ENCODE measurements around the gene OR52B6. TPM values are rescaled to one million over a fixed set of nuclear protein-coding genes. Genes with fewer than 3 reads are reported as not detected.
"Not testable (repeated sequence)": the region's sequence is repeated elsewhere in the genome, so short reads cannot be mapped to it uniquely, and the experiment has no call there.

OR52B6 gene
- total RNA-seq, 2 donors from 2014 or later, result not detected

DNA sequence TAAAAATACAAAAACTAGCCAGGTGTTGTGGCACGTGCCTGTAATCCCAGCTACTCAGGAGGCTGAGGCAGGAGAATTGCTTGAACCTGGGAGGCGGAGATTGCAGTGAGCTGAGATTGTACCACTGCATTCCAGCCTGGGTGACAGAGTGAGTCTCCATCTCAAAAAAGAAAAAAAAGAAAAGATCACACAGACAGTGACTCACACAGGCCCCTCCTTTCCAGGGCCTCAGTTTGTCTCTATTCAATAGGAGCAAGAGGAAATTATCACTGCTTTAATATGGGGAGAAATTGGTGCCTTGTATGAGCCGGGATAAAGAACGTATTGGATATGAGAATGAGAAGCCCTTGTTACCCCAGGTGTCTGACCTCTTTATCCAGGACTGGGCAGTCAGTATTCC, 22.1 kb downstream of the OR52B6 start:
- H3K4me3 Mint-ChIP-seq; H3K9me3 Mint-ChIP-seq; ATAC-seq (replicated peaks in 1 of 2); H3K36me3 Mint-ChIP-seq (ENCODE audit: insufficient read depth in 2 of 2); H3K4me1 Mint-ChIP-seq (ENCODE audit: low read depth); H3K27me3 Mint-ChIP-seq (ENCODE audit: low read depth); H3K27ac Mint-ChIP-seq; DNase-seq: not testable (repeated sequence)

GRCh38 chr11:5603326-5603725, 22.6 kb downstream of the OR52B6 start:
- DNase-seq, result no peak
- H3K9me3 Mint-ChIP-seq, result no peaks in the 10 kb centered on the region
- H3K4me1 Mint-ChIP-seq (ENCODE audit: low read depth), result no peaks in the 10 kb centered on the region
- no peak overlapping the region for H3K27ac Mint-ChIP-seq
- H3K36me3 Mint-ChIP-seq (ENCODE audit: insufficient read depth in 2 of 2), result no peaks in the 10 kb centered on the region
- ATAC-seq (replicated peaks in 1 of 2), result no peak
- H3K27me3 Mint-ChIP-seq (ENCODE audit: low read depth), result no peaks in the 10 kb centered on the region
- H3K4me3 Mint-ChIP-seq, result no peak overlapping the region

DNA sequence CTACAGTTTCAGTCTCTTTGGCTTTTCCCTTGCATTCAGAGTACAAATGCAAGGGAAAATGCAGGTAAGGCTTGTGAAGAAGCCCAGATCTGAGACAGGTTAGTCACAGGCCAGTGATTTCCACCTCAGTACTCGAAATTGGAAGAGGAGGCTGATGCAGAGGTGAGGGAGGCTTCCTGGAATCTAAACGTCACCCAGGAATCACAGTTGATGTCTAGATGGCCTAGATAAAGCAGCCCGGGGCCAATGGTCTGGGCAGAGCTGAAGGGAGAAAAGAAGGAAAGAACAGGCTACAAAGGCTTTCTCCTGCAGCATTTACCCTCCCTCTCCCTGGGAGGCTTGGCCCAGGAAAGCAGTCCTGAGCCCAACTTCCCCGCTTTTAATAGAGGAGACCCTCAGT, 24.2 kb downstream of the OR52B6 start:
- H3K36me3 Mint-ChIP-seq (ENCODE audit: insufficient read depth in 2 of 2), result no peaks in the 10 kb centered on the region
- H3K4me1 Mint-ChIP-seq (ENCODE audit: low read depth), result no peaks in the 10 kb centered on the region
- H3K9me3 Mint-ChIP-seq, result no peaks in the 10 kb centered on the region
- H3K27ac Mint-ChIP-seq, result no peak overlapping the region
- peak in 1 of 2 donors; percentile 10 for ATAC-seq (replicated peaks in 1 of 2)
- no peaks in the 10 kb centered on the region for H3K27me3 Mint-ChIP-seq (ENCODE audit: low read depth)
- DNase-seq, result no peak
- H3K4me3 Mint-ChIP-seq, result no peak overlapping the region

DNA sequence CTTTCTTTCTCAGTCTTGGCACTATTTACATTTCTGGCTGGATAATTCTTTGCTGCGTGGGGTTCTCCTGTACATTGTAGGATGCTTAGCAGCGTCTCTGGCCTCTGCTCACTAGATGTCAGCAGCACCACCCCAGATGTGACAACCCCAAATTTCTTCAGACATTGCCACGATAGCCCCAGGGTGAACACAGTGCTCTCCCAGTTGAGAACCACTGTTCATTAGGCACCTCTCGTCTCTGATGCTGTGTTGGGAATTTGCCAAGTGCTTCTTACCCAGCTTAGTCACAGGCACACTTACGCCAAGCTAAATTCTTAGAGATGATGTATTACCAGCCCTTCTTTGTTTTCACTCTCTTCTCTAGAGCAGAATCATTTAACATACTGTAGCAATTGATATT, 25.2 kb downstream of the OR52B6 start:
- Mint-ChIP-seq H3K4me1 (ENCODE audit: low read depth) (no peaks in the 10 kb centered on the region), H3K36me3 (ENCODE audit: insufficient read depth in 2 of 2) (no peaks in the 10 kb centered on the region), H3K9me3 (no peaks in the 10 kb centered on the region), H3K27ac (no peak overlapping the region), H3K27me3 (ENCODE audit: low read depth) (no peaks in the 10 kb centered on the region), H3K4me3 (no peak overlapping the region)
- ATAC-seq (replicated peaks in 1 of 2) (no peak), DNase-seq (no peak)

- Mint-ChIP-seq H3K4me1 (ENCODE audit: low read depth) (no peaks in the 10 kb centered on the region), H3K4me3 (no peak overlapping the region), H3K27ac (no peak overlapping the region), H3K27me3 (ENCODE audit: low read depth) (no peaks in the 10 kb centered on the region), H3K9me3 (no peaks in the 10 kb centered on the region), H3K36me3 (ENCODE audit: insufficient read depth in 2 of 2) (no peaks in the 10 kb centered on the region)
- no peak for DNase-seq
- ATAC-seq (replicated peaks in 1 of 2), result no peak
Observed at GRCh38 chr11:5608808-5609207, 28.1 kb downstream of the OR52B6 start.

DNA sequence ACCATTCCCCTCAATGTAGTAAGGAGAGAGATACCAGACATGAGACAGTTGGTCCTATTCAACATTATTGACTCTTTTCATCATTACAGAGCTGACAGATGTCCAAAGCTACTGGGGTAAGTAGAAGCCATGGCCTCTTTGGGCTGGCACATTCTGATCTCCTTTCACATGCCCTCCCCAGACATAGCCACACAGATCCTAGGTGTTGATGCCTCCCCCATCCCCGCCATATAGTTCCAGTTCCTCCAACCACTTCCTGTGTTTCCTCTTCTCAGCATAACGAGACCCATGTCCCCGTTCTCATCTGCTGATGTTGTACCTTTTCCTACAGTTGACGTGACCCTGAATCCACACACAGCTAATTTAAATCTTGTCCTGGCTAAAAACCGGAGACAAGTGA, 29.8 kb downstream of the OR52B6 start:
- ATAC-seq (replicated peaks in 1 of 2), result no peak
- DNase-seq, result no peak
- no peaks in the 10 kb centered on the region for H3K36me3 Mint-ChIP-seq (ENCODE audit: insufficient read depth in 2 of 2)
- H3K4me1 Mint-ChIP-seq (ENCODE audit: low read depth), result no peaks in the 10 kb centered on the region
- no peak overlapping the region for H3K27ac Mint-ChIP-seq
- no peak overlapping the region for H3K4me3 Mint-ChIP-seq
- no peaks in the 10 kb centered on the region for H3K9me3 Mint-ChIP-seq
- no peaks in the 10 kb centered on the region for H3K27me3 Mint-ChIP-seq (ENCODE audit: low read depth)

DNA sequence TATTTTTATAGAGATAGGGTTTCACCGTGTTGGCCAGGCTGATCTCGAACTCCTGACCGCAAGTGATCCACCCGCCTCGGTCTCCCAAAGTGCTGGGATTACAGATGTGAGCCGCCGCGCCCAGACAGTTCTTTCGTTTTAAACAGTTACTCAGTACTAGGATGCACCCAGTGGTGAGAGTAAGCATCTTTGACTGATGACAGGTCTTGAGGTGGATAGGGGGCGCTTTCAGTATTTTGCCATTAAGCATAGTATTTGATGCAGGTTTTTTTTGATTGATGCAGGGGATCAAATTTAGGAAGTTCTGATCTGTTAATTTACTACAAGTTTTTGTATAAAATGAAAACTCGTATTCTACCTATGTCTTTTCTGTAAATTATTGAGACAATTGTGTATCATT, 30.9 kb downstream of the OR52B6 start:
- Mint-ChIP-seq H3K27me3 (ENCODE audit: low read depth) (no peaks in the 10 kb centered on the region), H3K36me3 (ENCODE audit: insufficient read depth in 2 of 2) (no peaks in the 10 kb centered on the region), H3K4me1 (ENCODE audit: low read depth) (no peaks in the 10 kb centered on the region), H3K27ac (no peak overlapping the region), H3K9me3 (no peaks in the 10 kb centered on the region), H3K4me3 (no peak overlapping the region)
- no peak for DNase-seq
- no peak for ATAC-seq (replicated peaks in 1 of 2)

DNA sequence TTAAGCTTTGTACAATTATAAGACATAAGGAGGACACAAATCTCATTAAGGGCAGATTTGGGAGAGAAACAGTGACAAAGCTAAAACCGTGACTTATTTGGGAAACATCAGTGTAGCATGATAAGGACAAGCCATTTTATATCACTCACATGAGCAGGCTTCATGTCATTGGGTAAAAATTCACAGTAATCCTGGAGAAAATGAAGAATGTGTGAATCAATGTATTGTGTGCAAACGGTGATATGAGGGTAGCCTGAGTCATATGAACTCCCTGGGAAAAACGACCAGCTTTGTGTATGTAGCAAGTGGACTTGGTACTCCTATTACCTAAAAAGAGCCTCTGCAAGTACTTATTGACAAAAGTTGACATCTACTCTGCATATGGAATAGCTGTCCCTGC, 38.1 kb downstream of the OR52B6 start:
- H3K4me3 Mint-ChIP-seq, result no peak overlapping the region
- no peaks in the 10 kb centered on the region for H3K27me3 Mint-ChIP-seq (ENCODE audit: low read depth)

GRCh38 chr11:5620651-5621521, 40.2 kb downstream of the OR52B6 start:
- H3K9me3 Mint-ChIP-seq, result no peaks in the 10 kb centered on the region
- no peak overlapping the region for H3K4me3 Mint-ChIP-seq
- ATAC-seq (replicated peaks in 1 of 2), result no peak
- H3K4me1 Mint-ChIP-seq (ENCODE audit: low read depth), result peaks cover 17% of the 10 kb centered on the region
- no peak overlapping the region for H3K27ac Mint-ChIP-seq
- peaks cover 0 to 2% of the 10 kb centered on the region in 2 donors for H3K36me3 Mint-ChIP-seq (ENCODE audit: insufficient read depth in 2 of 2)
- DNase-seq, result no peak
- no peaks in the 10 kb centered on the region for H3K27me3 Mint-ChIP-seq (ENCODE audit: low read depth)

More for the DNA sequence above, 38.1 kb downstream of the OR52B6 start:
- ATAC-seq (replicated peaks in 1 of 2) (no peak), DNase-seq (no peak)
- H3K27ac Mint-ChIP-seq, result peak overlapping the region; percentile 34
- peaks cover 3% of the 10 kb centered on the region for H3K4me1 Mint-ChIP-seq (ENCODE audit: low read depth)
- no peaks in the 10 kb centered on the region for H3K36me3 Mint-ChIP-seq (ENCODE audit: insufficient read depth in 2 of 2)
- H3K9me3 Mint-ChIP-seq, result no peaks in the 10 kb centered on the region

DNA sequence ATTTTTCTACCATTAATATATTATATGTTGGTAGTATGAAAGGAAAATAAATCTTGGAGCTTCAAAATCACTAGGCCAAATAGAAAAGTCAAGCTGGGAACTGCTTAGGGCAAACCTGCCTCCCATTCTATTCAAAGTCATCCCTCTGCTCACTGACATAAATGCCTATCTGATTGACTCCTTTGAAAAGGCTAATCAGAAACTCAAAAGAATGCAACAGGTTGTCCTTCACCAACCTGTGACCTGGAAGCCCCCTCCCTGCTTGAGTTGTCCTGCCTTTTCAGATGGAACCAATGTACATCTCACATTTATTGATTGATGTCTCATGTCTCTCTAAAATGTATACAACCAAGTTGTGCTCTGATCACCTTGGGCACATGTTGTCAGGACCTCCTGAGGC, 40.9 kb downstream of the OR52B6 start:
- no peaks in the 10 kb centered on the region for H3K27me3 Mint-ChIP-seq (ENCODE audit: low read depth)
- DNase-seq (no peak), ATAC-seq (replicated peaks in 1 of 2) (no peak)
- no peak overlapping the region for H3K27ac Mint-ChIP-seq
- H3K36me3 Mint-ChIP-seq (ENCODE audit: insufficient read depth in 2 of 2), result peaks cover 2 to 3% of the 10 kb centered on the region in 2 donors
- peaks cover 24% of the 10 kb centered on the region for H3K4me1 Mint-ChIP-seq (ENCODE audit: low read depth)
- H3K4me3 Mint-ChIP-seq, result no peak overlapping the region
- no peaks in the 10 kb centered on the region for H3K9me3 Mint-ChIP-seq

- peaks cover 37% of the 10 kb centered on the region for H3K4me1 Mint-ChIP-seq (ENCODE audit: low read depth)
- H3K27me3 Mint-ChIP-seq (ENCODE audit: low read depth), result no peaks in the 10 kb centered on the region
- ATAC-seq (replicated peaks in 1 of 2) (no peak), DNase-seq (no peak)
- no peak overlapping the region for H3K4me3 Mint-ChIP-seq
- no peaks in the 10 kb centered on the region for H3K9me3 Mint-ChIP-seq
- H3K36me3 Mint-ChIP-seq (ENCODE audit: insufficient read depth in 2 of 2), result peaks cover 2 to 3% of the 10 kb centered on the region in 2 donors
- H3K27ac Mint-ChIP-seq, result no peak overlapping the region
Observed at GRCh38 chr11:5622802-5623201, 42.1 kb downstream of the OR52B6 start.

DNA sequence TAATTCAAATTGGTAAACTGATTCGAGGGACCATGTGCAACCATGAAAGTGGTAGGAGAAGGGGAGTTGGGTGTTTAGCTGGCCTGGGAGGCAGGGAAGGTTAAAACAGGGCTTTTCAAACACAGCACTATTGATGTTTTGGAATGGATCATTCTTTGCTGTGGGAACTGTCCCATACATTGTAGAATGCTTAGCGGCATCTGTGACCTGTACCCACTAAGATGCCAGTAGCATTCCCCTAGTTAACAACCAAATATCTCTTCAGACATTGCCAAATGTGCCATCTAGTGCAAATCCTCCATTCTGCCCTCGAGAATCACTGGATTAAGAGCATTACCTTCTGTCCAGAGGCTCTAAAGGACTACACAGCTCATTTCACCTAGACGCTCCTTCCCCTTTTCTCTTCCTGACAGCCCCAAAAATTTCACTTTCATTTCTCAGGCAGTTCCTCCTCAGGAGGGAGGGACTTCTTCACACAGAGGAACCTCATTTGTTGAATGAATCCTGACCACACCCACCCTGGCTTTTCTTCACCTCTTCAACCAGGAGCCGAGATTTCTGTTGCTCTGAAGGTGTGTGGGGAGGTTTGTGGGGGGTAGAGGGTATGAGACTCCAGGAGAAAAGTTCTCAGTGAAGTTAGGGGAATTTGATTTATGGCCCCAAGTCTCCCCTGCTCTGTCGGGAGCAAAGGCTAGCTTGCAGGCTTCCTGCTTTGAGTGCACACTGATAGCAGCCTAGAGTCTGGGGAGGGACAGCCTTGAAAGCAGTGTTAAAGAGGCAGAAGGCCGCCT, 44.0 kb downstream of the OR52B6 start, which contains the start of gene TRIM34:
Gene TRIM34, plus strand, starts transcription at position 513 of the 791 bp plus-strand sequence. CDS start 7,331 bp downstream, outside the sequence.
- Mint-ChIP-seq H3K9me3 (peaks cover 0 to 2% of the 10 kb centered on the region in 2 donors), H3K36me3 (ENCODE audit: insufficient read depth in 2 of 2) (peaks cover 2 to 3% of the 10 kb centered on the region in 2 donors), H3K4me3 (peak within 1 kb of the TSS; percentile 89 to 90), H3K4me1 (ENCODE audit: low read depth) (peaks cover 39% of the 10 kb centered on the region), H3K27ac (peak within 1 kb of the TSS; percentile 90), H3K27me3 (ENCODE audit: low read depth) (no peaks in the 10 kb centered on the region)
- DNase-seq (peak; percentile 67 to 73), ATAC-seq (replicated peaks in 1 of 2) (peak; percentile 97)

DNA sequence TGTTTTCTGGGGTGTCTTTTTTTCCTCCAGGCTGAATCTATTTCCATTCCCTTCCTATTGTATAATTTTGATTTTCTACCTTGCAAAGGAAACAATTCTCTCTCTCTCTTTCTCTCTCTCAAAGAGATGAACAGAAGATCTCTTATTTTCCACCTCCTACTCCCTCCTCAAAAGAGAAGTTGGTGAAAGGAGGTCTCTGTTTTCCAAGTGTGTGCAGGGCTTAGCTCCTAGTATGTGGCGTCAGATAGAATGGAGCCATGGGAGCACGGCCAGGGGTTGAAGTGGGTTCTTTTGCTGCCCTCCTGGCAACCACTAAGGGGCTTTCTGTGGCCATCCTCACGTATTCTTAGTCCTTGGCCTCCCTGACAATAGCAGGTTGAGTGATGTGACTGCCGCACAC, 44.6 kb downstream of the OR52B6 start:
- DNase-seq (no peak), ATAC-seq (replicated peaks in 1 of 2) (no peak)
- H3K27me3 Mint-ChIP-seq (ENCODE audit: low read depth), result no peaks in the 10 kb centered on the region
- peaks cover 2 to 3% of the 10 kb centered on the region in 2 donors for H3K36me3 Mint-ChIP-seq (ENCODE audit: insufficient read depth in 2 of 2)
- peak overlapping the region; percentile 89 to 90 for H3K4me3 Mint-ChIP-seq
- peaks cover 0 to 2% of the 10 kb centered on the region in 2 donors for H3K9me3 Mint-ChIP-seq
- peak overlapping the region; percentile 90 for H3K27ac Mint-ChIP-seq
- peaks cover 39% of the 10 kb centered on the region for H3K4me1 Mint-ChIP-seq (ENCODE audit: low read depth)

Data from activated T-cell treated with anti-CD3 and anti-CD28 coated beads, Interleukin-2, amount 50 U/mL, for 72 hours (primary cell).